Measurements from ENCODE around the gene CFAP92.

CFAP92 gene

GRCh38 chr3:128987302-128988100 is 6.4 kb downstream of the CFAP92 start:
- DNase-seq: no peak

- DNase-seq: no peak
Measured at GRCh38 chr3:128984596-128984995, 9.3 kb downstream of the CFAP92 start.

- no peak for DNase-seq
Measured at GRCh38 chr3:128983293-128984069, 10.4 kb downstream of the CFAP92 start.

GRCh38 chr3:128975276-128975675 is 18.6 kb downstream of the CFAP92 start:
- no peak for DNase-seq

GRCh38 chr3:128973988-128974564 is 19.8 kb downstream of the CFAP92 start:
- DNase-seq: no peak

GRCh38 chr3:128971421-128972100 is 22.3 kb downstream of the CFAP92 start:
- no peak for DNase-seq

GRCh38 chr3:128970740-128971047 is 23.2 kb downstream of the CFAP92 start:
- no peak for DNase-seq

GRCh38 chr3:128969993-128970739 is 23.7 kb downstream of the CFAP92 start:
- DNase-seq: peak in 3 of 4 experiments; percentile 12 to 55 (median 46)

GRCh38 chr3:128967748-128968355 is 26.0 kb downstream of the CFAP92 start:
- DNase-seq: no peak

GRCh38 chr3:128965818-128966217 is 28.1 kb downstream of the CFAP92 start:
- DNase-seq: no peak

- no peak for DNase-seq
Measured at GRCh38 chr3:128965280-128965679, 28.6 kb downstream of the CFAP92 start.

- DNase-seq: no peak
Measured at GRCh38 chr3:128956440-128956839, 37.4 kb downstream of the CFAP92 start.

GRCh38 chr3:128950223-128950938 is 43.5 kb downstream of the CFAP92 start:
- DNase-seq: no peak

- DNase-seq: no peak
Measured at GRCh38 chr3:128949158-128949557, 44.7 kb downstream of the CFAP92 start.

GRCh38 chr3:128946411-128946810 is 47.5 kb downstream of the CFAP92 start:
- DNase-seq: no peak

- DNase-seq: no peak
Measured at GRCh38 chr3:128945878-128946175, 48.0 kb downstream of the CFAP92 start.

- DNase-seq: no peak
Measured at GRCh38 chr3:128945041-128945877, 48.6 kb downstream of the CFAP92 start.

- no peak for DNase-seq
Measured at GRCh38 chr3:128942161-128942952, 51.5 kb downstream of the CFAP92 start.

- no peak for DNase-seq
Measured at GRCh38 chr3:128940252-128940651, 53.6 kb downstream of the CFAP92 start.

- no peak for DNase-seq
Measured at GRCh38 chr3:128936341-128936740, 57.5 kb downstream of the CFAP92 start.
